ENCODE results near the gene EPM2A. TPM values are rescaled to one million over a fixed set of nuclear protein-coding genes. Genes with fewer than 3 reads are reported as not detected.
A peak's percentile ranks its signal among the peaks of the same experiment; 100 is the strongest.

EPM2A gene
- total RNA-seq, 1 experiment from 2014 or later = 2.5 TPM

GRCh38 chr6:145756170-145756662 lies 20.9 kb upstream of the EPM2A start:
- BruUV-seq (replicated peaks) = no TSS peak
- H3K4me1 Mint-ChIP-seq (ENCODE audit: low read depth, unreplicated experiment) = no peaks in the 10 kb centered on the region
- peak; percentile 57 for DNase-seq
- intact Hi-C loops (cut with micrococcal nuclease; ENCODE audit: unreplicated experiment) = no loop called here
- TF ChIP-seq CTCF (IDR thresholded peaks at IDR 0.05; ENCODE audit: unreplicated experiment) = no peak
- H3K27me3 Mint-ChIP-seq (ENCODE audit: unreplicated experiment) = no peaks in the 10 kb centered on the region
- CTCF ChIA-PET = interaction anchor here (0.6 kb wide), 1 partner anchor 78 kb away, joined by 3 read pairs; no protein-coding TSS in a partner anchor
- H3K9me3 Mint-ChIP-seq (ENCODE audit: low read depth, unreplicated experiment) = no peaks in the 10 kb centered on the region
- H3K4me3 Mint-ChIP-seq (ENCODE audit: low read depth, unreplicated experiment) = no peak overlapping the region
- no peaks in the 10 kb centered on the region for H3K36me3 Mint-ChIP-seq (ENCODE audit: insufficient read depth, unreplicated experiment)
- no peak overlapping the region for H3K27ac Mint-ChIP-seq (ENCODE audit: unreplicated experiment)

- Mint-ChIP-seq H3K27ac (ENCODE audit: unreplicated experiment) (no peak overlapping the region), H3K27me3 (ENCODE audit: unreplicated experiment) (no peaks in the 10 kb centered on the region)
Measured at GRCh38 chr6:145755682-145756081, 20.4 kb upstream of the EPM2A start.

GRCh38 chr6:145752638-145753037 lies 17.3 kb upstream of the EPM2A start:
- DNase-seq = no peak
- Mint-ChIP-seq H3K4me3 (ENCODE audit: low read depth, unreplicated experiment) (no peak overlapping the region), H3K9me3 (ENCODE audit: low read depth, unreplicated experiment) (no peaks in the 10 kb centered on the region), H3K4me1 (ENCODE audit: low read depth, unreplicated experiment) (peaks cover 7% of the 10 kb centered on the region), H3K36me3 (ENCODE audit: insufficient read depth, unreplicated experiment) (no peaks in the 10 kb centered on the region), H3K27ac (ENCODE audit: unreplicated experiment) (no peak overlapping the region), H3K27me3 (ENCODE audit: unreplicated experiment) (no peaks in the 10 kb centered on the region)
- no TSS peak for BruUV-seq (replicated peaks)
- no peak for TF ChIP-seq CTCF (IDR thresholded peaks at IDR 0.05; ENCODE audit: unreplicated experiment)
- CTCF ChIA-PET = no interaction called here
- intact Hi-C loops (cut with micrococcal nuclease; ENCODE audit: unreplicated experiment) = no loop called here

More at GRCh38 chr6:145755682-145756081, 20.4 kb upstream of the EPM2A start:
- DNase-seq = no peak
- Mint-ChIP-seq H3K4me3 (ENCODE audit: low read depth, unreplicated experiment) (no peak overlapping the region), H3K9me3 (ENCODE audit: low read depth, unreplicated experiment) (no peaks in the 10 kb centered on the region), H3K4me1 (ENCODE audit: low read depth, unreplicated experiment) (no peaks in the 10 kb centered on the region), H3K36me3 (ENCODE audit: insufficient read depth, unreplicated experiment) (no peaks in the 10 kb centered on the region)
- no TSS peak for BruUV-seq (replicated peaks)
- CTCF ChIA-PET = no interaction called here
- TF ChIP-seq CTCF (IDR thresholded peaks at IDR 0.05; ENCODE audit: unreplicated experiment) = no peak
- intact Hi-C loops (cut with micrococcal nuclease; ENCODE audit: unreplicated experiment) = no loop called here

GRCh38 chr6:145749632-145750031 lies 14.3 kb upstream of the EPM2A start:
- CTCF ChIA-PET = no interaction called here
- Mint-ChIP-seq H3K27me3 (ENCODE audit: unreplicated experiment) (no peaks in the 10 kb centered on the region), H3K9me3 (ENCODE audit: low read depth, unreplicated experiment) (no peaks in the 10 kb centered on the region), H3K4me1 (ENCODE audit: low read depth, unreplicated experiment) (peaks cover 7% of the 10 kb centered on the region), H3K36me3 (ENCODE audit: insufficient read depth, unreplicated experiment) (no peaks in the 10 kb centered on the region), H3K4me3 (ENCODE audit: low read depth, unreplicated experiment) (no peak overlapping the region), H3K27ac (ENCODE audit: unreplicated experiment) (no peak overlapping the region)
- no peak for TF ChIP-seq CTCF (IDR thresholded peaks at IDR 0.05; ENCODE audit: unreplicated experiment)
- intact Hi-C loops (cut with micrococcal nuclease; ENCODE audit: unreplicated experiment) = no loop called here
- no TSS peak for BruUV-seq (replicated peaks)
- no peak for DNase-seq
